ENCODE measurements around the gene GJC2.

GJC2 gene

DNA sequence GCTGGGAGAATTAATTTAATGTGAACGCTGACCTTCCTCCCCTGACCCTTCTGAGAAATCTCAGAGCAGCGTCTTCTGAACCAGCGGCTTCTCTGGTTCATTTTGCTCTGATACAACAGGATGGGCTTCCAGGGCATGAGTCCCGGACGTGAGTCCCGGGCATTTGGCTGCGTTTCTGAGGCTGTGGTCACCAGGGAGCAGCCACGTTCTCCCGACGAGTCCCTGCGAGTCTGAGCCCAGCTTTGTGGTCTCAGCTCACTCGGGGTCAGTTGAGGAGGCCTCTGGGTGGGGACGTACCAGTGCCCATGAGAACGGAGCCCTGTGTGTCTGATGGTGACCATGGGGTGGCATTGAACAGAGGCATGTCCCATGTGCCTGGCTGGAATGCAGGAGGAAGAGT, 40.5 kb downstream of the GJC2 start:
- H3K36me3 Mint-ChIP-seq (ENCODE audit: low read depth): no peaks in the 10 kb centered on the region
- DNase-seq: no peak
- peaks cover 9% of the 10 kb centered on the region for H3K4me1 Mint-ChIP-seq
- no peaks in the 10 kb centered on the region for H3K9me3 Mint-ChIP-seq
- no peak overlapping the region for H3K27ac Mint-ChIP-seq
- ATAC-seq: no peak
- no peaks in the 10 kb centered on the region for H3K27me3 Mint-ChIP-seq
- no peak overlapping the region for H3K4me3 Mint-ChIP-seq

DNA sequence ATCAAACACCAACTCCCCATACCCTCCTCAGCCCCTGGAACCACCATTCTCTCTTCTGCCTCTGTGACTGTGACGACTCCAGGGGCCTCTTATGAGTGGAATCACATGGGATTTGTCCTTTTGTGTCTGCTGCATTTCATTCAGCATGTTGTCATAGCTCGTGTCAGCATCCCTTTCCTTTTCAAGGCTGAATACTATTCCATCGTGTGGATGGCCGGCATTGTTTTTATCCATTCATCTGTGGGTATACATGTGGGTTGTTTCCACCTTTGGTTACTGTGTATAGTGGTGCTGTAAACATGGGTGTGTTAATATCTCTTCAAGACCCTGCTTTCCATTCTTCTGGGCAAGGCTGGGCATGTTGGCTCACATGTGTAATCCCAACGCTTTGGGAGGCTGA, 41.0 kb downstream of the GJC2 start:
- Mint-ChIP-seq H3K4me1 (peaks cover 4% of the 10 kb centered on the region), H3K27ac (no peak overlapping the region), H3K4me3 (no peak overlapping the region), H3K36me3 (ENCODE audit: low read depth) (no peaks in the 10 kb centered on the region), H3K9me3 (no peaks in the 10 kb centered on the region), H3K27me3 (no peaks in the 10 kb centered on the region)
- DNase-seq (no peak), ATAC-seq (no peak)

GRCh38 chr1:228194436-228194835, 44.7 kb downstream of the GJC2 start:
- no peaks in the 10 kb centered on the region for H3K27me3 Mint-ChIP-seq
- no peak for DNase-seq
- peaks cover 15% of the 10 kb centered on the region for H3K36me3 Mint-ChIP-seq (ENCODE audit: low read depth)
- no peak for ATAC-seq
- H3K9me3 Mint-ChIP-seq: peaks cover 8% of the 10 kb centered on the region
- no peak overlapping the region for H3K4me3 Mint-ChIP-seq
- H3K27ac Mint-ChIP-seq: no peak overlapping the region
- H3K4me1 Mint-ChIP-seq: no peaks in the 10 kb centered on the region

- peaks cover 11% of the 10 kb centered on the region for H3K9me3 Mint-ChIP-seq
- DNase-seq (no peak), ATAC-seq (no peak)
- no peaks in the 10 kb centered on the region for H3K27me3 Mint-ChIP-seq
- no peak overlapping the region for H3K27ac Mint-ChIP-seq
- no peaks in the 10 kb centered on the region for H3K4me1 Mint-ChIP-seq
- no peak overlapping the region for H3K4me3 Mint-ChIP-seq
- H3K36me3 Mint-ChIP-seq (ENCODE audit: low read depth): peaks cover 16% of the 10 kb centered on the region
These were observed 45.4 kb downstream of the GJC2 start for GRCh38 chr1:228194921-228195812.

DNA sequence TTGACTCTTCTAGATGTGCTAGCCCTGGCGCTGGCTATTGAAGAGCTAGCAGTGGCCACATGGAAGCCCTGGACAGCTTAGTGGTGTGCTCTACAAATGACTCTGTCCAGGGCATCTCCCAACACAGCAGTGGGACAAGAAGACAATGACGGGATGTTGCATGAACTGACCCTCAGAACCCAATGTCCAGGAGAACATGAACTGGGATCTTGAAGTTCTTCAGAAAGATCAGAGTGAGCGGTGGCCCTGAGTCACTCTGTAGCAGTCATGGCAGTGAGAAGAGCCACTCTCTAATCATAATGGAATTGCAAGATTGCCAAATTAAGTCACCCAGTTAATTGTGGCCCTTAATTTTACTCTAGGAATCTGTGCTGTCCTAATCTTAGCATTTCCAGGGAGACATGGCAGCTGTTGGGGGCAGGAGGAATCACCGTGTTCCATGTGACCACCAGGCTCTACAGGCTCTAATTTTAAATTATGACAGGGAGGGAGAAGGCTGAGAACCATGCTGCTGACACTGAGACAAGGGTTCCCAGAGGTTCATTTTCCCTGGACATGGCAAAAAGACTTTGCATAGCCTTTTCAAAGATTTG, 47.9 kb downstream of the GJC2 start:
- DNase-seq (no peak), ATAC-seq (no peak)
- Mint-ChIP-seq H3K4me1 (no peaks in the 10 kb centered on the region), H3K27me3 (peaks cover 2% of the 10 kb centered on the region), H3K4me3 (no peak overlapping the region), H3K36me3 (ENCODE audit: low read depth) (peaks cover 16% of the 10 kb centered on the region), H3K9me3 (peaks cover 11% of the 10 kb centered on the region), H3K27ac (no peak overlapping the region)

DNA sequence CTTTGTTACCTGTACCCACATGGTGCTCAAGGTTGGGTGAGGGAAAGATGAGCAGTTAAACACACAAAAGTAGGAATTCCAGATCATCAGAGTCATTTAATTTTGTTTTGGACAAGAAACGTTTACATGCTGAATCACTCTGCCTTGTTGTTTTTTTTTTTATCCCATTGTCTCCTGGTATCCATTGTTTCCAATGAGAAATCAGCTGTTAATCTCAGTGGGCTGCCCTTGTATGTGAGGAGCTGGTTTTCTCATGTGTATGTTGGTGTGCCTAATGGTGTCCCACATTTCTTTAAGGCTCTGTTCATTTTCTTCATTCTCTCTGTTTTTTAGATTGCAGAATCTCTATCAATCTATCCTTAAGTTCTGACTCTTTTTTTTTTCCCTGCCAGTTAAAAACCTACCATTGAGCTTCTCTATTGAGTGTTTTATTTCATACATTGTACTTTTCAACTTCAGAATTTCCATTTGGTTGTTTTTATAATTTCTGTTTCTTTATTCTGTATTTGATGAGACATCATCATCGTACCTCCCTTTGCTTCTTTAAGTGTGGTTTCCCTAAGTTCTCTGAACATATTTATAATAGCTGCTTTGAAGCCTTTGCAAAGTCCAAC, 49.4 kb downstream of the GJC2 start:
- H3K4me1 Mint-ChIP-seq: no peaks in the 10 kb centered on the region
- DNase-seq (no peak), ATAC-seq (no peak)
- H3K9me3 Mint-ChIP-seq: peaks cover 11% of the 10 kb centered on the region
- peaks cover 5% of the 10 kb centered on the region for H3K27me3 Mint-ChIP-seq
- H3K36me3 Mint-ChIP-seq (ENCODE audit: low read depth): peaks cover 16% of the 10 kb centered on the region
- H3K27ac Mint-ChIP-seq: no peak overlapping the region
- no peak overlapping the region for H3K4me3 Mint-ChIP-seq

DNA sequence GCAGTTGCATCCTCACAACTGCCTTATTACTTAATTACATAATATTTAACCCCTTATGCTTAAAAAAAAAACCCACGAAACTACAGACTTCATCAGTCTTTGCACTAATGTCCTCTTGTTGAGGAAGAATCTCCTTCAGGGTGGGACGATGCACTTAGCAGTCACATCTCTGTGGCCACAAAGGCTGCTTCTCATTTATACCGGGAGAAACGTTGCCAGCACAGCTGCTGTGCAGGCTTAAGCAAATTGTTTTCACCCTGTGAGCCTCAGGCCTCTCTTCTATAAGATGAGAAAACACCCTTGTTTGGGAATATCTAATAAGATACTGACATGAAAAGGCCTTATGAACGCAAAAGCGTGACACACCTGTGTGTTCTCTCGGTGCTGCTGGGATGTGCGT, 55.2 kb downstream of the GJC2 start:
- peaks cover 14% of the 10 kb centered on the region for H3K27me3 Mint-ChIP-seq
- H3K36me3 Mint-ChIP-seq (ENCODE audit: low read depth): no peaks in the 10 kb centered on the region
- DNase-seq: no peak
- no peak overlapping the region for H3K4me3 Mint-ChIP-seq
- no peaks in the 10 kb centered on the region for H3K4me1 Mint-ChIP-seq
- H3K9me3 Mint-ChIP-seq: no peaks in the 10 kb centered on the region
- ATAC-seq: no peak
- no peak overlapping the region for H3K27ac Mint-ChIP-seq

DNA sequence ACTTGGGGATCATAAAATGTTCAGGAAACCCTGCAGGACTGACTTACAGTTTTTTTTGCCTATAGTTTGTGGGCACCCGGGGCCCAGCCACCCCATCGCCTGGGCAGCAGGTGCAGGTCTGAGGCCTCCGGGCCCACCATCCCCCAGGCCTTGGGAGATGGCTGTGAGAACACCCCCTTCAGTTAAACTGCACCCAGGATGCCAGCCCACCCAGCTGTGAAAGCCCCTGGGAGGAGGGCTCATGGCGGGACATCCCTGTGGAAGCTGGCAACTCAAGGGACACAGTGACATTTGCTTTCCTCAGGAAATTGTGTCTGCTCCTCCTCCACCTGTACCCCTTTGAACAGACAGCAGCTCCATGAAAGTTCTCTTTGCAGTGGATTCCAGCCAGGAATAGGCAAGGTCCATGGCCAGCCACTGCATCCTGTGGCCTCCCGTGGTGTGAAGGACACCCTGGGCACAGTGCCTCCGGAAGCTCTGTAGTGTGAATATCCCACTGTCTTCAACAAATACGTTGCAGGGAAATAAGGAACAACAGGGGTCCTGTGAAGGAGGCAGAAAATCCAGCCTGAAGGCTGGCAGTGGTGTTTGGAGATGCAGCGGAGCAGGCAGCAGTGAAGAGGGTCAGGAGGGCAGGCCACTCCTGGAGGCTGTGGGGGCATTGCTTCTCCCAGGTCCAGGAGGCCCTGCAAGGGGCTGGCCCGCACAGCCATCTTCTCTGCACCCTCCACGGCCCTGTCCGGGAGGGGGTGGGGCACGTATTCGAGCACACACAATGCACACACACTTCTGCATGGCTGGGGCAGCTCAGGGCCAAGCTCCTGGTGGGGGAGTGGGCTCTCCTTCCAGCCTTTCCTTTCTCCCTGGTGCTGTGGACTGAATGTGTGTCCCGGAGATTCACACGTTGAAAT, 56.1 kb downstream of the GJC2 start:
- no peaks in the 10 kb centered on the region for H3K9me3 Mint-ChIP-seq
- ATAC-seq (no peak), DNase-seq (no peak)
- H3K4me3 Mint-ChIP-seq: no peak overlapping the region
- H3K27ac Mint-ChIP-seq: no peak overlapping the region
- H3K4me1 Mint-ChIP-seq: no peaks in the 10 kb centered on the region
- H3K36me3 Mint-ChIP-seq (ENCODE audit: low read depth): no peaks in the 10 kb centered on the region
- H3K27me3 Mint-ChIP-seq: peaks cover 13% of the 10 kb centered on the region

GRCh38 chr1:228206582-228207351, 57.0 kb downstream of the GJC2 start:
- ATAC-seq: no peak
- H3K36me3 Mint-ChIP-seq (ENCODE audit: low read depth): no peaks in the 10 kb centered on the region
- no peaks in the 10 kb centered on the region for H3K9me3 Mint-ChIP-seq
- H3K27ac Mint-ChIP-seq: no peak overlapping the region
- peaks cover 11% of the 10 kb centered on the region for H3K27me3 Mint-ChIP-seq
- no peaks in the 10 kb centered on the region for H3K4me1 Mint-ChIP-seq
- DNase-seq: no peak
- no peak overlapping the region for H3K4me3 Mint-ChIP-seq

- Mint-ChIP-seq H3K9me3 (no peaks in the 10 kb centered on the region), H3K27ac (no peak overlapping the region), H3K4me1 (no peaks in the 10 kb centered on the region), H3K36me3 (ENCODE audit: low read depth) (no peaks in the 10 kb centered on the region), H3K4me3 (no peak overlapping the region), H3K27me3 (peaks cover 11% of the 10 kb centered on the region)
- no peak for ATAC-seq
- DNase-seq: no peak
These were observed 57.7 kb downstream of the GJC2 start for GRCh38 chr1:228207381-228207810.

GRCh38 chr1:228207851-228208821, 58.4 kb downstream of the GJC2 start, which contains the start of gene OBSCN:
OBSCN (plus strand) TSS chr1:228208044; CDS start chr1:228211784, 3,740 bp downstream.
- no peaks in the 10 kb centered on the region for H3K36me3 Mint-ChIP-seq (ENCODE audit: low read depth)
- DNase-seq: no peak

DNA sequence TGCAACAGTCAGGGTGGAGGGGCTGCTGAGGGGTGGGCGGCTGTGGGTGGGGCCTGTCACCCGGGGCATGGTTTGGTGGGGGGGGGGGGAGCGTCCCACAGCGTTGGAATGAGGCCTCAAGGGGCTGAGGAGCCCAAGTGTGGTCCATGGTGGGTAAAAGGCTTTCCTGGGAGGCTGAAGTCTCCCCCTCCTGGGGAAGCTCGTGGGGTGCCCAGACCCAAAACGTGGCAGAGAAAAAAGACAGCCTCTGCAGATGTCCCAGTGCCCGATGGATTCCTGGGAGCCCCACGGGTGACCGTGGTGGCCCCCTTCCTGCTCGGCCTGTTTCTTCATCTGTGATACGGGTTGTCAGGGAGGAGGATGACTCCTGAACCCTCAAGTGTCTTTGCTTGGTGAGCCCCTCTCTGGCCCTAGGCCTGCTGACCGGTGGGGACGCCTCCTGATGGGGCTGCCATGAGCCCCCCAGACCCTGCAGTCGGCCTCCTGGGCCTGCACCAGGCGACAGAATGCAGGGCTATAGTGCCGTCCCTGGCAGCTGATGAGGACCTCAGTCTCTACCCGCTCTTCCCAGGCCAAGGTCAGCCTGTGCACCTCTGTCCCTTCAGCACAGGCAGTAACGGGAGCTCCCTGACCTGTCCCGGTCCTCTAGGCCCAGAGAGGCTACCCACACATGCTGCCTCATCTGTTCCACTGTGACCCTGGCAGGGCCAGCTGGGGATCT, 59.3 kb downstream of the GJC2 start:
- ATAC-seq (no peak), DNase-seq (no peak)
- Mint-ChIP-seq H3K9me3 (no peaks in the 10 kb centered on the region), H3K4me3 (no peak overlapping the region), H3K27ac (no peak overlapping the region), H3K4me1 (peaks cover 2% of the 10 kb centered on the region), H3K36me3 (ENCODE audit: low read depth) (no peaks in the 10 kb centered on the region), H3K27me3 (peaks cover 9% of the 10 kb centered on the region)

More at GRCh38 chr1:228207851-228208821, 58.4 kb downstream of the GJC2 start, which contains the start of gene OBSCN:
- H3K27ac Mint-ChIP-seq: no peak within 1 kb of the TSS
- no peak for ATAC-seq
- no peak within 1 kb of the TSS for H3K4me3 Mint-ChIP-seq
- H3K9me3 Mint-ChIP-seq: no peaks in the 10 kb centered on the region
- H3K27me3 Mint-ChIP-seq: peaks cover 10% of the 10 kb centered on the region
- H3K4me1 Mint-ChIP-seq: no peaks in the 10 kb centered on the region
